RWPE2 (cell line): ENCODE measurements around the gene SLC25A22.

Experiments used
- ATAC-seq: fragments of 200-7000 bp; cut with Tn5 transposase; 3 replicates; pipeline ENCODE4 v1.9.1; 2021; ENCODE audit warnings: low read depth
- DNase-seq: peaks from one replicate; pipeline ENCODE4 v3.0.0-alpha.2; 2020; ENCODE audit warnings: low spot score
- H3K27ac ChIP-seq: fragments of 450-650 bp; 2 replicates; pipeline ENCODE4 v1.5.1; 2017; ENCODE audit warnings: mild to moderate bottlenecking; ENCODE audit not compliant: poor library complexity, severe bottlenecking
- H3K27me3 ChIP-seq: fragments of 250-450 bp; sonication (Bioruptor Pico); 2 replicates; pipeline ENCODE4 v1.5.1; 2021; ENCODE audit warnings: mild to moderate bottlenecking, moderate library complexity; ENCODE audit not compliant: insufficient read depth, poor library complexity, severe bottlenecking
- H3K36me3 ChIP-seq: fragments of 250-450 bp; sonication (Bioruptor Pico); 2 replicates; pipeline ENCODE4 v1.5.1; 2020; ENCODE audit warnings: low read depth, mild to moderate bottlenecking, moderate library complexity
- H3K4me1 ChIP-seq: fragments of 250-450 bp; sonication (Bioruptor Pico); 2 replicates; pipeline ENCODE4 v1.5.1; 2021; ENCODE audit warnings: mild to moderate bottlenecking, moderate library complexity; ENCODE audit not compliant: insufficient read depth, poor library complexity, severe bottlenecking
- H3K4me3 ChIP-seq: fragments of 250-450 bp; sonication (Bioruptor Pico); 2 replicates; pipeline ENCODE4 v1.5.1; 2021; ENCODE audit warnings: mild to moderate bottlenecking, moderate library complexity; ENCODE audit not compliant: severe bottlenecking
- H3K9me3 ChIP-seq: fragments of 250-450 bp; sonication (Bioruptor Pico); 2 replicates; pipeline ENCODE4 v1.5.1; 2021; ENCODE audit warnings: mild to moderate bottlenecking, moderate library complexity; ENCODE audit not compliant: severe bottlenecking
- CTCF ChIP-seq: fragments of 450-650 bp; IDR thresholded peaks from one replicate; pipeline ENCODE4 v1.5.1; 2017; ENCODE audit warnings: mild to moderate bottlenecking, moderate library complexity; ENCODE audit not compliant: poor library complexity, severe bottlenecking

SLC25A22 gene

GRCh38 chr11:787084-787675, 10.9 kb downstream of the SLC25A22 start:
- Histone ChIP-seq H3K27me3 (peaks cover 9% of the 10 kb centered on the region), H3K27ac (no peak overlapping the region), H3K36me3 (no peaks in the 10 kb centered on the region), H3K4me1 (peaks cover 6% of the 10 kb centered on the region), H3K4me3 (no peak overlapping the region), H3K9me3 (no peaks in the 10 kb centered on the region)
- DNase-seq, result no peak
- no peak for ATAC-seq
- no peak for TF ChIP-seq CTCF

GRCh38 chr11:786235-787083, 11.6 kb downstream of the SLC25A22 start:
- no peaks in the 10 kb centered on the region for H3K9me3 ChIP-seq
- ATAC-seq (no peak; the same call in 2 of the 3 replicates), DNase-seq (no peak)
- no peak overlapping the region for H3K4me3 ChIP-seq
- peaks cover 6% of the 10 kb centered on the region for H3K4me1 ChIP-seq
- TF ChIP-seq CTCF, result no peak
- no peak overlapping the region for H3K27ac ChIP-seq
- peaks cover 9% of the 10 kb centered on the region for H3K27me3 ChIP-seq
- no peaks in the 10 kb centered on the region for H3K36me3 ChIP-seq

- Histone ChIP-seq H3K27ac (no peak overlapping the region), H3K9me3 (no peaks in the 10 kb centered on the region), H3K36me3 (peaks cover 18% of the 10 kb centered on the region), H3K27me3 (no peaks in the 10 kb centered on the region), H3K4me3 (no peak overlapping the region), H3K4me1 (peaks cover 6% of the 10 kb centered on the region)
- DNase-seq, result no peak
- ATAC-seq, result peak; percentile 78
- peak; percentile 78 for TF ChIP-seq CTCF
Measured at GRCh38 chr11:783581-784015, 14.5 kb downstream of the SLC25A22 start.

- Histone ChIP-seq H3K27me3 (no peaks in the 10 kb centered on the region), H3K27ac (no peak overlapping the region), H3K36me3 (peaks cover 23% of the 10 kb centered on the region), H3K4me3 (no peak overlapping the region), H3K4me1 (peaks cover 11% of the 10 kb centered on the region), H3K9me3 (no peaks in the 10 kb centered on the region)
- DNase-seq (no peak), ATAC-seq (no peak)
- TF ChIP-seq CTCF, result no peak
Measured at GRCh38 chr11:782264-783174, 15.6 kb downstream of the SLC25A22 start.
